Mesenchymal stem cell (in vitro differentiated cells and primary cell): ENCODE results near the gene BACH1.
"Not testable (repeated sequence)": the region's sequence is repeated elsewhere in the genome, so short reads cannot be mapped to it uniquely, and the experiment has no call there.

ENCODE experiments used
- DNase-seq: peaks from one replicate; pipeline ENCODE4 v3.0.0-alpha.2; 2013
- H2AFZ ChIP-seq: one replicate; pipeline ENCODE4 v1.6.1; 2013; ENCODE audit warnings: low read depth, mild to moderate bottlenecking, control low read depth, inconsistent platforms, low read length, moderate library complexity
- H2AK5ac ChIP-seq: 2 replicates; pipeline ENCODE4 v1.6.1; 2013; ENCODE audit warnings: low read length, moderate library complexity, mild to moderate bottlenecking, inconsistent platforms; ENCODE audit not compliant: severe bottlenecking
- H2BK120ac ChIP-seq: one replicate; pipeline ENCODE4 v1.6.1; 2013; ENCODE audit warnings: low read depth, mild to moderate bottlenecking, inconsistent platforms, low read length, moderate library complexity
- H2BK12ac ChIP-seq, 2 experiments: one replicate each; pipeline ENCODE4 v1.6.1; 2013; ENCODE audit warnings: inconsistent platforms in 2 of 2, low read length in 2 of 2, mild to moderate bottlenecking in 2 of 2, moderate library complexity in 2 of 2, control low read depth in 1 of 2
- H2BK15ac ChIP-seq: one replicate; pipeline ENCODE4 v1.6.1; 2013; ENCODE audit warnings: mild to moderate bottlenecking, low read depth, inconsistent platforms; ENCODE audit not compliant: poor library complexity, severe bottlenecking
- H2BK5ac ChIP-seq: 2 replicates; pipeline ENCODE4 v1.6.1; 2013; ENCODE audit warnings: low read depth, mild to moderate bottlenecking, low read length, control low read depth, inconsistent platforms; ENCODE audit not compliant: poor library complexity, severe bottlenecking
- H3K14ac ChIP-seq, 2 experiments: one replicate each; pipeline ENCODE4 v1.6.1; 2013; ENCODE audit warnings: inconsistent platforms in 2 of 2, low read length in 2 of 2, control low read depth in 1 of 2, mild to moderate bottlenecking in 1 of 2, moderate library complexity in 1 of 2
- H3K18ac ChIP-seq, 2 experiments: one replicate each; pipeline ENCODE4 v1.6.1; 2013; ENCODE audit warnings: inconsistent platforms in 2 of 2, low read length in 2 of 2, control low read depth in 1 of 2, low read depth in 1 of 2, mild to moderate bottlenecking in 1 of 2
- H3K23ac ChIP-seq, 2 experiments: one replicate each; pipeline ENCODE4 v1.6.1; 2013; ENCODE audit warnings: inconsistent platforms in 2 of 2, low read length in 2 of 2, mild to moderate bottlenecking in 2 of 2, moderate library complexity in 2 of 2, control low read depth in 1 of 2
- H3K27ac ChIP-seq: 2 replicates; pipeline ENCODE4 v1.5.1; 2013; ENCODE audit warnings: mild to moderate bottlenecking, moderate library complexity, low read length, control low read depth, inconsistent platforms; ENCODE audit not compliant: poor library complexity, severe bottlenecking
- H3K27me3 ChIP-seq, 2 experiments: 2 replicates each; pipeline versions ENCODE4 v1.6.1 to v1.7.0; 2013; ENCODE audit warnings: low read length in 2 of 2, mild to moderate bottlenecking in 2 of 2, moderate library complexity in 2 of 2, control low read depth in 1 of 2, inconsistent platforms in 1 of 2; ENCODE audit not compliant: control insufficient read depth in 1 of 2, insufficient read depth in 1 of 2
- H3K36me3 ChIP-seq, 2 experiments: 2 replicates each; pipeline versions ENCODE4 v1.6.1 to v1.7.0; 2013; ENCODE audit warnings: low read length in 2 of 2, control low read depth in 1 of 2, inconsistent platforms in 1 of 2, low read depth in 1 of 2, mild to moderate bottlenecking in 1 of 2; ENCODE audit not compliant: insufficient read depth in 2 of 2, control insufficient read depth in 1 of 2
- H3K4ac ChIP-seq, 2 experiments: one replicate each; pipeline ENCODE4 v1.6.1; 2013; ENCODE audit warnings: inconsistent platforms in 2 of 2, low read length in 2 of 2, mild to moderate bottlenecking in 2 of 2, moderate library complexity in 2 of 2, control low read depth in 1 of 2, low read depth in 1 of 2
- H3K4me1 ChIP-seq: 2 replicates; pipeline ENCODE4 v1.6.1; 2013; ENCODE audit warnings: low read depth, low read length, control low read depth; ENCODE audit not compliant: control insufficient read depth, insufficient read depth
- H3K4me2 ChIP-seq: 2 replicates; pipeline ENCODE4 v1.6.1; 2013; ENCODE audit warnings: low read length, mild to moderate bottlenecking, inconsistent platforms; ENCODE audit not compliant: poor library complexity, severe bottlenecking
- H3K4me3 ChIP-seq, 2 experiments: 2 replicates each; pipeline versions ENCODE4 v1.5.1 to v1.7.0; 2013; ENCODE audit warnings: low read length in 2 of 2, mild to moderate bottlenecking in 2 of 2, control low read depth in 1 of 2, low read depth in 1 of 2; ENCODE audit not compliant: insufficient read depth in 1 of 2
- H3K79me1 ChIP-seq: replicated peaks from 2 replicates; pipeline ENCODE4 v1.6.1; 2013; ENCODE audit warnings: mild to moderate bottlenecking, control low read depth, low read length, inconsistent platforms; ENCODE audit not compliant: poor library complexity, severe bottlenecking
- H3K9ac ChIP-seq: 2 replicates; pipeline ENCODE4 v1.7.0; 2013; ENCODE audit warnings: mild to moderate bottlenecking, low read length, moderate library complexity
- H3K9me3 ChIP-seq: 2 replicates; pipeline ENCODE4 v1.7.0; 2013; ENCODE audit warnings: mild to moderate bottlenecking, low read length; ENCODE audit not compliant: control insufficient read depth
- H4K8ac ChIP-seq: one replicate; pipeline ENCODE4 v1.6.1; 2013; ENCODE audit warnings: inconsistent platforms, mild to moderate bottlenecking, low read length, moderate library complexity
- H4K91ac ChIP-seq: one replicate; pipeline ENCODE4 v1.6.1; 2013; ENCODE audit warnings: mild to moderate bottlenecking, low read length, inconsistent platforms
- WGBS: methylation state at CpG from one replicate; pipeline ENCODE4 v1.1.7; 2013; ENCODE audit warnings: mixed read lengths; 5-methylcytosine and 5-hydroxymethylcytosine counted together

The BACH1 gene

GRCh38 chr21:29349702-29350101 lies 51.0 kb downstream of the BACH1 start:
- Histone ChIP-seq H3K4me2 (no peak overlapping the region), H4K91ac (no peak overlapping the region), H3K27me3 (no peaks in the 10 kb centered on the region), H3K27ac (no peak overlapping the region), H2BK15ac (no peak overlapping the region), H3K9ac (no peak overlapping the region), H3K79me1 (peaks cover 44% of the 10 kb centered on the region), H3K4me3 (no peak overlapping the region), H3K14ac (no peak overlapping the region), H4K8ac (no peak overlapping the region), H3K4me1 (peaks cover 8% of the 10 kb centered on the region), H2AFZ (no peak overlapping the region), H2BK120ac (no peak overlapping the region), H2AK5ac (peak overlapping the region; percentile 17), H3K23ac (no peak overlapping the region), H3K36me3 (peaks cover 10 to 41% of the 10 kb centered on the region in 2 experiments), H2BK5ac (no peak overlapping the region), H2BK12ac (no peak overlapping the region), H3K18ac (peak overlapping the region in 1 of 2 experiments; percentile 37), H3K4ac (no peak overlapping the region), H3K9me3 (peaks cover 4% of the 10 kb centered on the region)
- WGBS, result 94% methylated on average over 4 of the region's 4 CpGs
- no peak for DNase-seq

DNA sequence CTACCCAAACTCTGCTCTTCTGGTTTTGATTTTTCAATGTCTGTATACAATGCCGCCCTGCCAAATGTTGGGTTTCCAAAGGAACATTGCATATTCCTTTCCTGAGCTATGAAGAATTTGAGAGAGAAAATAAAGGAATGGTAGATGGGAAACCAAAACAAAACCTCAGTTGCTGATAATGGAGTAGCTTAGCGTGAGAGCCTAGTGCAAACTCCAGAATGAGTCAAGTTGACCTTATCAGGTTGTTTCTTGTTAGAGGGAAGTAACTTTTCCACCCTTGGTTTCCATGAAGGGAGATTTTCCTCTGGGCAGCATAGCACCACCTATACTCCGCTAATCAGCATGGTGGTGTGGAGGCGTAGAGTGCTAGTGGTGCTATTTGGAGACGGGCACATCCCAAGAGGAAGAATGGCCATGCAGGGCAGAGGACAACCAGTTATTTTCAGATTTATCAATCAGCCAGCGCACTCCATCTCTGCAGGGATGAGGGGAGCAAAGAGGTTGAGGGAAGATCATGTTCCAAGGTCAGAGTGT lies 51.6 kb downstream of the BACH1 start:
- H3K9ac ChIP-seq, result no peak overlapping the region
- peaks cover 8% of the 10 kb centered on the region for H3K4me1 ChIP-seq
- peak overlapping the region; percentile 47 for H4K8ac ChIP-seq
- peak overlapping the region; percentile 89 for H2AK5ac ChIP-seq
- peak overlapping the region; percentile 50 for H3K27ac ChIP-seq
- H3K4ac ChIP-seq, result no peak overlapping the region
- H2BK12ac ChIP-seq, result peak overlapping the region; percentile 2 to 89
- H2BK5ac ChIP-seq, result no peak overlapping the region
- H3K4me3 ChIP-seq, result no peak overlapping the region
- H2AFZ ChIP-seq, result no peak overlapping the region
- 96% methylated on average over 6 of the region's 6 CpGs for WGBS
- peak overlapping the region in 1 of 2 experiments; percentile 37 for H3K18ac ChIP-seq
- peaks cover 15 to 40% of the 10 kb centered on the region in 2 experiments for H3K36me3 ChIP-seq
- H3K4me2 ChIP-seq, result no peak overlapping the region
- H3K9me3 ChIP-seq, result peaks cover 7% of the 10 kb centered on the region
- no peaks in the 10 kb centered on the region for H3K27me3 ChIP-seq
- H2BK15ac ChIP-seq, result no peak overlapping the region
- H3K23ac ChIP-seq, result no peak overlapping the region
- H2BK120ac ChIP-seq, result peak overlapping the region; percentile 67
- peak overlapping the region in 1 of 2 experiments; percentile 61 for H3K14ac ChIP-seq
- peak overlapping the region; percentile 45 for H4K91ac ChIP-seq
- peaks cover 47% of the 10 kb centered on the region for H3K79me1 ChIP-seq
- DNase-seq, result peak; percentile 41

- H4K8ac ChIP-seq, result no peak overlapping the region
- peak; percentile 78 for DNase-seq
- H3K23ac ChIP-seq, result no peak overlapping the region
- peaks cover 14 to 32% of the 10 kb centered on the region in 2 experiments for H3K36me3 ChIP-seq
- H3K14ac ChIP-seq, result no peak overlapping the region
- no peak overlapping the region for H3K4me3 ChIP-seq
- peak overlapping the region; percentile 10 for H3K9ac ChIP-seq
- H4K91ac ChIP-seq, result no peak overlapping the region
- H2AK5ac ChIP-seq, result peak overlapping the region; percentile 65
- H2AFZ ChIP-seq, result no peak overlapping the region
- H3K4me1 ChIP-seq, result peaks cover 8% of the 10 kb centered on the region
- H3K4me2 ChIP-seq, result no peak overlapping the region
- no peak overlapping the region for H3K18ac ChIP-seq
- H3K9me3 ChIP-seq, result peaks cover 7% of the 10 kb centered on the region
- peaks cover 46% of the 10 kb centered on the region for H3K79me1 ChIP-seq
- peak overlapping the region; percentile 83 for H3K27ac ChIP-seq
- no peak overlapping the region for H2BK120ac ChIP-seq
- H2BK12ac ChIP-seq, result no peak overlapping the region
- H3K4ac ChIP-seq, result no peak overlapping the region
- H2BK5ac ChIP-seq, result no peak overlapping the region
- H2BK15ac ChIP-seq, result no peak overlapping the region
- no peaks in the 10 kb centered on the region for H3K27me3 ChIP-seq
These were observed 53.0 kb downstream of the BACH1 start for GRCh38 chr21:29351691-29352090.

GRCh38 chr21:29355043-29355710 lies 56.5 kb downstream of the BACH1 start:
- H3K79me1 ChIP-seq, result peaks cover 29% of the 10 kb centered on the region
- H3K36me3 ChIP-seq, result peaks cover 14 to 34% of the 10 kb centered on the region in 2 experiments
- H3K4me3 ChIP-seq, H3K27ac ChIP-seq, DNase-seq, H2BK120ac ChIP-seq, H3K27me3 ChIP-seq, H2BK15ac ChIP-seq, H2AFZ ChIP-seq, H3K9me3 ChIP-seq, H4K8ac ChIP-seq, H3K9ac ChIP-seq, H4K91ac ChIP-seq, H2BK12ac ChIP-seq, H3K14ac ChIP-seq, H3K4me1 ChIP-seq, H2BK5ac ChIP-seq, H3K23ac ChIP-seq, H3K4ac ChIP-seq, H3K4me2 ChIP-seq, H2AK5ac ChIP-seq, H3K18ac ChIP-seq: not testable (repeated sequence)
- 95% methylated on average over 11 of the region's 14 CpGs for WGBS
